ENCODE measurements around the gene GPR162.

GRCh38 chr12:6849427-6849826, 27.8 kb downstream of the GPR162 start:
- TF ChIP-seq YY1 (IDR thresholded peaks at IDR 0.05; ENCODE audit: low read depth, low read length) (no peak), POU2F2 (IDR thresholded peaks at IDR 0.05; ENCODE audit: borderline replicate concordance, low read depth, low read length) (no peak), EZH2 (IDR thresholded peaks at IDR 0.05; ENCODE audit: borderline replicate concordance, control insufficient read depth, low read depth, low read length) (no peak), GABPA (IDR thresholded peaks at IDR 0.05; ENCODE audit: low read depth) (no peak), POLR2A (IDR thresholded peaks at IDR 0.05; ENCODE audit: low read depth, low read length) (no peak), IKZF2 (IDR thresholded peaks at IDR 0.05) (peak; percentile 55 to 60; a peak in 3 of 4 replicates)
- TF ChIP-seq, protein P1, sequence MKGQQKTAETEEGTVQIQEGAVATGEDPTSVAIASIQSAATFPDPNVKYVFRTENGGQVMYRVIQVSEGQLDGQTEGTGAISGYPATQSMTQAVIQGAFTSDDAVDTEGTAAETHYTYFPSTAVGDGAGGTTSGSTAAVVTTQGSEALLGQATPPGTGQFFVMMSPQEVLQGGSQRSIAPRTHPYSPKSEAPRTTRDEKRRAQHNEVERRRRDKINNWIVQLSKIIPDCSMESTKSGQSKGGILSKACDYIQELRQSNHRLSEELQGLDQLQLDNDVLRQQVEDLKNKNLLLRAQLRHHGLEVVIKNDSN (IDR thresholded peaks at IDR 0.05; ENCODE audit: borderline replicate concordance, extremely low read length, insufficient read depth, low read depth, low read length): no peak
- TF ChIP-seq, protein P2, sequence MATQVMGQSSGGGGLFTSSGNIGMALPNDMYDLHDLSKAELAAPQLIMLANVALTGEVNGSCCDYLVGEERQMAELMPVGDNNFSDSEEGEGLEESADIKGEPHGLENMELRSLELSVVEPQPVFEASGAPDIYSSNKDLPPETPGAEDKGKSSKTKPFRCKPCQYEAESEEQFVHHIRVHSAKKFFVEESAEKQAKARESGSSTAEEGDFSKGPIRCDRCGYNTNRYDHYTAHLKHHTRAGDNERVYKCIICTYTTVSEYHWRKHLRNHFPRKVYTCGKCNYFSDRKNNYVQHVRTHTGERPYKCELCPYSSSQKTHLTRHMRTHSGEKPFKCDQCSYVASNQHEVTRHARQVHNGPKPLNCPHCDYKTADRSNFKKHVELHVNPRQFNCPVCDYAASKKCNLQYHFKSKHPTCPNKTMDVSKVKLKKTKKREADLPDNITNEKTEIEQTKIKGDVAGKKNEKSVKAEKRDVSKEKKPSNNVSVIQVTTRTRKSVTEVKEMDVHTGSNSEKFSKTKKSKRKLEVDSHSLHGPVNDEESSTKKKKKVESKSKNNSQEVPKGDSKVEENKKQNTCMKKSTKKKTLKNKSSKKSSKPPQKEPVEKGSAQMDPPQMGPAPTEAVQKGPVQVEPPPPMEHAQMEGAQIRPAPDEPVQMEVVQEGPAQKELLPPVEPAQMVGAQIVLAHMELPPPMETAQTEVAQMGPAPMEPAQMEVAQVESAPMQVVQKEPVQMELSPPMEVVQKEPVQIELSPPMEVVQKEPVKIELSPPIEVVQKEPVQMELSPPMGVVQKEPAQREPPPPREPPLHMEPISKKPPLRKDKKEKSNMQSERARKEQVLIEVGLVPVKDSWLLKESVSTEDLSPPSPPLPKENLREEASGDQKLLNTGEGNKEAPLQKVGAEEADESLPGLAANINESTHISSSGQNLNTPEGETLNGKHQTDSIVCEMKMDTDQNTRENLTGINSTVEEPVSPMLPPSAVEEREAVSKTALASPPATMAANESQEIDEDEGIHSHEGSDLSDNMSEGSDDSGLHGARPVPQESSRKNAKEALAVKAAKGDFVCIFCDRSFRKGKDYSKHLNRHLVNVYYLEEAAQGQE (IDR thresholded peaks at IDR 0.05; ENCODE audit: low read depth, low read length): no peak

Measured in GM12878 (cell line).